Stimulated activated CD8-positive, alpha-beta memory T cell treated with anti-CD3 and anti-CD28 coated beads, Interleukin-4, amount 100 ng/mL, for 48 hours (primary cell): Measurements from ENCODE around the gene WHRN.

ENCODE experiments used
- DNase-seq: peaks from one replicate; pipeline ENCODE4 v3.0.0-alpha.2; 2020

WHRN gene

GRCh38 chr9:114414346-114414745 is 90.9 kb downstream of the WHRN start:
- DNase-seq = no peak

- no peak for DNase-seq
These were observed 91.4 kb downstream of the WHRN start for GRCh38 chr9:114413861-114414301.

GRCh38 chr9:114412048-114412683 is 93.1 kb downstream of the WHRN start:
- DNase-seq = no peak

GRCh38 chr9:114411452-114411851 is 93.8 kb downstream of the WHRN start:
- no peak for DNase-seq

GRCh38 chr9:114410910-114411309 is 94.4 kb downstream of the WHRN start:
- DNase-seq = no peak

- DNase-seq = no peak
These were observed 95.4 kb downstream of the WHRN start for GRCh38 chr9:114409842-114410241.

- no peak for DNase-seq
These were observed 96.0 kb downstream of the WHRN start for GRCh38 chr9:114409103-114409780.

- no peak for DNase-seq
These were observed 96.6 kb downstream of the WHRN start for GRCh38 chr9:114408645-114409044.

- DNase-seq = no peak
These were observed 97.4 kb downstream of the WHRN start for GRCh38 chr9:114407889-114408288.

GRCh38 chr9:114406441-114406840 is 98.8 kb downstream of the WHRN start:
- DNase-seq = no peak

- DNase-seq = peak; percentile 82
These were observed 99.8 kb downstream of the WHRN start for GRCh38 chr9:114405294-114406034.

GRCh38 chr9:114404531-114404930 is 100.7 kb downstream of the WHRN start:
- no peak for DNase-seq

- DNase-seq = no peak
These were observed 102.0 kb downstream of the WHRN start for GRCh38 chr9:114403153-114403756.

GRCh38 chr9:114401344-114401743 is 103.9 kb downstream of the WHRN start:
- DNase-seq = no peak

- DNase-seq = no peak
These were observed 104.5 kb downstream of the WHRN start for GRCh38 chr9:114400772-114401171.

- no peak for DNase-seq
These were observed 105.1 kb downstream of the WHRN start for GRCh38 chr9:114400219-114400618.

- no peak for DNase-seq
These were observed 105.9 kb downstream of the WHRN start for GRCh38 chr9:114399381-114399780.

GRCh38 chr9:114397848-114398605 is 107.2 kb downstream of the WHRN start:
- peak; percentile 98 for DNase-seq

- DNase-seq = no peak
These were observed 107.9 kb downstream of the WHRN start for GRCh38 chr9:114397219-114397847.

- DNase-seq = no peak
These were observed 108.6 kb downstream of the WHRN start for GRCh38 chr9:114396558-114397218.

GRCh38 chr9:114395768-114396167 is 109.5 kb downstream of the WHRN start:
- DNase-seq = no peak

- DNase-seq = no peak
These were observed 110.0 kb downstream of the WHRN start for GRCh38 chr9:114395334-114395617.
